Upper lobe of right lung (tissue), 1 donor: ENCODE data around the gene PTAFR. TPM values are rescaled to one million over a fixed set of nuclear protein-coding genes. Genes with fewer than 3 reads are reported as not detected.

Source experiments
- ATAC-seq: fragments of 200-7000 bp; cut with Tn5 transposase; one replicate; pipeline ENCODE4 v1.9.1; 2020; ENCODE audit warnings: mild to moderate bottlenecking, moderate library complexity
- DNase-seq: peaks from one replicate; pipeline ENCODE4 v3.0.0-alpha.2; 2020
- H3K27ac ChIP-seq: fragments of 200-600 bp; one replicate; pipeline ENCODE4 v1.8.0; 2022
- H3K27me3 ChIP-seq: fragments of 200-600 bp; one replicate; pipeline ENCODE4 v1.8.0; 2022; ENCODE audit warnings: mild to moderate bottlenecking
- H3K36me3 ChIP-seq: fragments of 200-600 bp; one replicate; pipeline ENCODE4 v1.8.0; 2022
- H3K4me1 ChIP-seq: fragments of 200-600 bp; one replicate; pipeline ENCODE4 v1.8.0; 2022
- H3K4me3 ChIP-seq: fragments of 200-600 bp; one replicate; pipeline ENCODE4 v1.8.0; 2022; ENCODE audit warnings: mild to moderate bottlenecking
- H3K9me3 ChIP-seq: fragments of 200-600 bp; one replicate; pipeline ENCODE4 v1.8.0; 2022
- CTCF ChIP-seq: fragments of 200-600 bp; IDR thresholded peaks from one replicate; pipeline ENCODE4 v1.8.0; 2022; ENCODE audit warnings: antibody characterized with exemption
- intact Hi-C: fragments of 100-400 bp; cut with DNase I; formaldehyde crosslinking; loops from one replicate; pipeline ENCODE4 v1.11.0; 2022
- total RNA-seq: library from RNA; stranded (reverse); fragmentation: NEBNext Ultra II Directional; extraction: Animal tissue kit (Norgen Biotek cat#: 25700); gene quantifications from one replicate; pipeline ENCODE4 v1.2.1, GENCODE V29; 2021
- donor health status: DM: no; HTN: yes; CAD: no; lungs with severe emphysema.

PTAFR gene
- total RNA-seq, 1 donor from 2014 or later, result 31.6 TPM

GRCh38 chr1:28161751-28162150 is 14.7 kb downstream of the PTAFR start:
- no peak for TF ChIP-seq CTCF
- H3K36me3 ChIP-seq, result no peaks in the 10 kb centered on the region
- H3K9me3 ChIP-seq, result no peaks in the 10 kb centered on the region
- intact Hi-C loops, result no loop called here
- DNase-seq (no peak), ATAC-seq (peak; percentile 64)
- H3K4me1 ChIP-seq, result peaks cover 37% of the 10 kb centered on the region
- H3K4me3 ChIP-seq, result no peak overlapping the region
- no peaks in the 10 kb centered on the region for H3K27me3 ChIP-seq
- peak overlapping the region; percentile 67 for H3K27ac ChIP-seq

DNA sequence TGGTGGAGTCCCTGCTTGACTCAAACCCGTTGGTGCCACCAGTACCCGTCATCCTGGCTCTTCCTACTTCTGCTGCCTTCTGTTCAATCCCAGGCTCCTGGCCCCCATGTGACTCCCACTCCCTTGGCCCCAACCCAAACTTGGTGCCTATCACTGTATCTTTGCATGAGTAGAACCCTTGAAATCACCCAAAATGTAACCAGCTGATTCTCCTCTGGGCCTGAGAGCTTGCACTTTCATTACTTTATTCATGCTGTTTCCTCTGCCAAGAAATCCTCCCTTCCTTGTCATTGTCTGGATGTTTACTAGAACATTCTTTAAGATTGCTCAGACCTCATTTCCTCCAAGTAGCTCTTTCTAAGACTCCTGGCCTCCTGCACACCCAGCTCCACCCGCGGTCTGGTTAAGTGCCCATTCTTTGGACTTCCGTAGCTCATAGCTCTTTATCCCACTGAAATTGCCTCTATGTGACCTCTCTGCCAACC is 15.7 kb downstream of the PTAFR start:
- peak; percentile 68 for ATAC-seq
- no peak for TF ChIP-seq CTCF
- DNase-seq, result no peak
- Histone ChIP-seq H3K9me3 (no peaks in the 10 kb centered on the region), H3K4me3 (no peak overlapping the region), H3K27ac (peak overlapping the region; percentile 67), H3K27me3 (no peaks in the 10 kb centered on the region), H3K4me1 (peaks cover 38% of the 10 kb centered on the region), H3K36me3 (no peaks in the 10 kb centered on the region)
- intact Hi-C loops, result no loop called here

DNA sequence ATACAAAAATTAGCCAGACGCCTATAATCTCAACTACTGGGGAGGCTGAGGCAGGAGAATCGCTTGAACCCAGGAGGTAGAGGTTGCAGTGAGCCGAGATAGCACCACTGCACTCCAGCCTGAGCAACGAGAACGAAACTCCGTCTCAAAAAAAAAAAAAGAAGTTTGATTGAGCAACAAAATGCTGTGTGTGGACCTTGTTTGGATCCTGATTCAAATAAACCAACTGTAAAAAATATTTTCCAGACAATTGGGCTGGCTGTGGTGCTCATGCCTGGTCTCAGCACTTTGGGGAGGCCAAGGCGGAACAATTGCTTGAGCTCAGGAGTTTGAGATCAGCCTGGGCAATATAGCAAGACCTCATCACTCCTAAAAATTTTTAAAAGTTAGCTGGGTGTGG is 16.8 kb downstream of the PTAFR start:
- peaks cover 49% of the 10 kb centered on the region for H3K4me1 ChIP-seq
- no peak overlapping the region for H3K27ac ChIP-seq
- no peak for TF ChIP-seq CTCF
- no peak overlapping the region for H3K4me3 ChIP-seq
- DNase-seq, result no peak
- H3K36me3 ChIP-seq, result no peaks in the 10 kb centered on the region
- H3K9me3 ChIP-seq, result no peaks in the 10 kb centered on the region
- intact Hi-C loops, result no loop called here
- no peak for ATAC-seq
- H3K27me3 ChIP-seq, result no peaks in the 10 kb centered on the region

DNA sequence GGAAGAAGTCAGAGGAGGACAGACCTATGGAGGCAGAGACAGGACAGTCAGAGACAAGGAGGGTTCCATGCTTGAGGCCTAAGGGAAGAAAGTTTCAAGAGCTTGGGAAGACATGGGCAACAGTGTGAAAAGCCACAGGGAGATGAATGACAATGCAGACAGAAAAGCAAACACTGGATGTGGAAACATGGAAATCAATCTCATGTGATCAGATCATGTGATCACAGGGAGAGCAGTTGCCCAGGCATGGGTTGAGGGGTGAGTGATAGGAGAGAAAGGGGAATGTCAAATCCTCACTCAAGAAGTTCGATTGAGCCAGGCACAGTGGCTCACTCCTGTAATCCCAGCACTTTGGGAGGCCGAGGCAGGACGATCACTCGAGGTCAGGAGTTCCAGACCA is 17.2 kb downstream of the PTAFR start:
- intact Hi-C loops, result no loop called here
- H3K27ac ChIP-seq, result no peak overlapping the region

GRCh38 chr1:28157894-28158293 is 18.6 kb downstream of the PTAFR start:
- Histone ChIP-seq H3K4me3 (no peak overlapping the region), H3K9me3 (no peaks in the 10 kb centered on the region), H3K27ac (no peak overlapping the region), H3K36me3 (no peaks in the 10 kb centered on the region), H3K27me3 (no peaks in the 10 kb centered on the region), H3K4me1 (peaks cover 43% of the 10 kb centered on the region)
- TF ChIP-seq CTCF, result no peak
- DNase-seq (no peak), ATAC-seq (no peak)
- intact Hi-C loops, result no loop called here

More for the DNA sequence above, 17.2 kb downstream of the PTAFR start:
- ATAC-seq (no peak), DNase-seq (no peak)
- Histone ChIP-seq H3K9me3 (no peaks in the 10 kb centered on the region), H3K4me1 (peaks cover 49% of the 10 kb centered on the region), H3K36me3 (no peaks in the 10 kb centered on the region), H3K27me3 (no peaks in the 10 kb centered on the region), H3K4me3 (no peak overlapping the region)
- no peak for TF ChIP-seq CTCF

DNA sequence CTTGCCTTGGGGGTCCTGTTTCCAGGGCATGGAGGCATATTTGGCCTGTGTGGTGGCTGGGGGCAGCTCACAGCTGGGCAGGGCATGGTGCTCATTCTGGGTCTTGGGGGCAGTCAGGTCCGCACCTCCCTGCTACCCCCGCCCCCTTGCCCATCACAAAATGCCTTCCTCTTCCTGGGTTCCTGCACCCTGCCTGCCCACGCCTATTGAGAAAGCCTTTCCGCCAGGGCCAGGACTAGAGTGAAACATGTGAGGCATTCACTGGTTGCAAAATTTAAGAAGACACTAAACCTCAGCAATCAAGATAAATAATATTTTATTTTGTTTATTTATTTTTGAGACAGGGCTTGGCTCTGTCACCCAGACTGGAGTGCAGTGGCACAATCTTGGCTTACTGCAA is 19.7 kb downstream of the PTAFR start:
- ATAC-seq, result peak; percentile 77

More for the DNA sequence above, 19.7 kb downstream of the PTAFR start:
- no peaks in the 10 kb centered on the region for H3K36me3 ChIP-seq
- H3K9me3 ChIP-seq, result no peaks in the 10 kb centered on the region
- intact Hi-C loops, result no loop called here
- peaks cover 43% of the 10 kb centered on the region for H3K4me1 ChIP-seq
- no peak overlapping the region for H3K27ac ChIP-seq
- H3K27me3 ChIP-seq, result no peaks in the 10 kb centered on the region
- TF ChIP-seq CTCF, result no peak
- peak; percentile 86 for DNase-seq
- H3K4me3 ChIP-seq, result no peak overlapping the region
